HCT116 (cell line): ENCODE data around the gene GNG2.

Experiments used
- CTCF ChIP-seq, 3 experiments: fragments of 200-600 bp in 1 of 3; sonication (generic) in 1 of 3; IDR thresholded peaks in 2 of 3; conservative IDR thresholded peaks in 1 of 3; 2 replicates each; pipeline ENCODE4 v1.5.1; 2012 to 2017; ENCODE audit warnings: low read depth in 2 of 3, low read length in 2 of 3, antibody characterized with exemption in 1 of 3, borderline replicate concordance in 1 of 3, control low read depth in 1 of 3, mild to moderate bottlenecking in 1 of 3, mixed read lengths in 1 of 3, mixed run types in 1 of 3, moderate library complexity in 1 of 3; ENCODE audit not compliant: insufficient read depth in 1 of 3
- ELF1 ChIP-seq: IDR thresholded peaks from 2 replicates; pipeline ENCODE4 v1.6.1; 2012; ENCODE audit warnings: low read depth, borderline replicate concordance
- EZH2phosphoT487 ChIP-seq: fragments of 200-600 bp; IDR thresholded peaks from 2 replicates; pipeline ENCODE4 v1.6.1; 2018; ENCODE audit warnings: antibody characterized with exemption, borderline replicate concordance
- JUND ChIP-seq: IDR thresholded peaks from 2 replicates; pipeline ENCODE4 v1.6.1; 2012
- POLR2A ChIP-seq: IDR thresholded peaks from 2 replicates; pipeline ENCODE4 v1.7.0; 2011; ENCODE audit warnings: borderline replicate concordance; ENCODE audit not compliant: insufficient read depth, insufficient read length; ENCODE audit errors: extremely low read depth
- REST ChIP-seq: IDR thresholded peaks from 2 replicates; pipeline ENCODE4 v1.6.1; 2012; ENCODE audit warnings: low read depth
- SIN3A ChIP-seq: IDR thresholded peaks from 2 replicates; pipeline ENCODE4 v1.6.1; 2012; ENCODE audit warnings: low read depth
- SRF ChIP-seq: IDR thresholded peaks from 2 replicates; pipeline ENCODE4 v1.6.1; 2012; ENCODE audit warnings: low read depth
- ZBTB33 ChIP-seq: IDR thresholded peaks from 2 replicates; pipeline ENCODE4 v1.6.1; 2011; ENCODE audit warnings: mild to moderate bottlenecking, low read length, moderate library complexity; ENCODE audit not compliant: insufficient replicate concordance; ENCODE audit errors: extremely low read depth

- no peak for TF ChIP-seq CTCF (IDR thresholded peaks at IDR 0.05 in 2 of 3, conservative IDR thresholded peaks at IDR 0.05 in 1 of 3; ENCODE audit: borderline replicate concordance in 1 of 3, insufficient read depth in 1 of 3, low read depth in 2 of 3, low read length in 2 of 3)
- no peak for TF ChIP-seq ZBTB33
- TF ChIP-seq ELF1: no peak
- no peak for TF ChIP-seq POLR2A
- no peak for TF ChIP-seq EZH2phosphoT487
- TF ChIP-seq SIN3A: no peak
- no peak for TF ChIP-seq SRF
- no peak for TF ChIP-seq JUND
- TF ChIP-seq REST: no peak
Observed at GRCh38 chr14:51871846-51872245, 11.4 kb downstream of the GNG2 start.
